Stimulated activated CD4-positive, alpha-beta T cell treated with anti-CD3 and anti-CD28 coated beads, Interleukin-15, amount 100 ng/mL, for 48 hours (primary cell): ENCODE measurements around the gene NIT2.

Source experiments
- DNase-seq, 2 donors: peaks; one replicate each; pipeline ENCODE4 v3.0.0-alpha.2; 2020; ENCODE audit warnings: low read depth in 2 of 2

Gene NIT2

DNA sequence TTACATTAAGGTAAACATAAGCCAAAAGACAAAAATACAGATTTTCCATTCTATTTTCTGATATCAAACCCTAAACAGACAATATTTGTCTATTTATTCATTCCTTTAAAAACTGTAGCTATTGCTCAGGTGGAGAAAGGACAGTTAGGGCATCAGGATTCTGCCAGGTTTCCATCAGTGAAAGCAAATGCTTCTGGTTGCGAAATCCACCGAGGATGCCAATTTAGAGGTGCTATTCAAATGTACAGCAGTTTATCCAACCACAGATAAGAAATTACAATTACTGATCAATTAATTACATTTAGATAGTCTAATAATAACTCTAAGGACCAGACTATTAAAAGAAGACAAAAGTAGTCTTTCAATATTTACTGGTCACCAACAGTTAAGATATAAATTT lies 62.4 kb downstream of the NIT2 start:
- DNase-seq: no peak

DNA sequence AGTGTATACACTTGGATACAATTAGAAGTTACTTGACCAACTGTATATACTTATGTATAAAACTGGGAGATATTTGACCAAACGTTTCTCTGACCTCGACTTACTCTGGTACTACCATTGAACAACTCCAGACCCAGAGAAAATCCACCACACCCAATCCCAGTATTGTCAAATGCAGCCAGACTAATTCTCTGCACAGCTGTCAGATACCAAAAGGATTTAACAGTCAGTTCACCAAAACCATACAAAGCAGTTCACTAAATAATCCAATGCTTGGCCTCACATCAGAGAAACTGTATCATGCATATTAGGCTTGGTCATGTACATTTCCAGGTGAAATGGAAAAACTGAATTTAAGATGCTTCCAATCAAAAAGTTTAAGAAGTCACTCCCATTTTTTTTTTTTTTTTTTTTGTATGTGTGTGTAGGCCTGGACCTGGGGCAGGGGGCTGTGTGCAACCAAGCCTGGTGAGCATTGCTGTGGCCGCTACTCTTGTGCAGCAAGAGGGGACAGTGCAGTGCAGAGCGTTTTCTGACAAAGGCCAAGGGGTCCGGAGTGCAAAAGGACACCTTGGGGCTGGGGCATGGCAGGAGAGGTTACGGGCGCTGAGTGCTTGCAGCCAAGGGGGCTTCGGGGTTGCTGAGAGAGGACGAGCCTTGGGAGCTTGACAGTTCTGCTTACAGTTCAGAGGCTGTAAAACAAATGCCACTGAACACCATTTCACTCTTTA lies 64.9 kb downstream of the NIT2 start:
- no peak for DNase-seq

DNA sequence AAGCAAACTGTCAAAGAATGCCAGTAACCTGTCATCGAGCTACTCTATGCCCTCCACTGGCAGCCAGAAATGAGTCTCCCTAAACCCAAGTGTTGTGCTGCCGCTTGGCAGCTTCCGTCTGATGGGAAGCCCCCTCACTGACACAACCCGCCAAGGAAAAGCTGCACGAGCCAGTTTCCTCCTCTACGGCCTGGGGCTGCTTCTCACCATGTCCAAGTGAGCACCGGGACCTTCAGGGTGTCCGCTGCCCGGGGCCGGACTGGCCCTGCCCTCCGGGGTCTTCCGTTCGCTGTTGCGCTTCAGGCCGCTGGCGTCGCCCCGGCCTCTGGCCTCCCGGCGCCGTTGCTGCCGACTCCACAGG lies 65.8 kb downstream of the NIT2 start:
- DNase-seq: peak; percentile 10 to 36

DNA sequence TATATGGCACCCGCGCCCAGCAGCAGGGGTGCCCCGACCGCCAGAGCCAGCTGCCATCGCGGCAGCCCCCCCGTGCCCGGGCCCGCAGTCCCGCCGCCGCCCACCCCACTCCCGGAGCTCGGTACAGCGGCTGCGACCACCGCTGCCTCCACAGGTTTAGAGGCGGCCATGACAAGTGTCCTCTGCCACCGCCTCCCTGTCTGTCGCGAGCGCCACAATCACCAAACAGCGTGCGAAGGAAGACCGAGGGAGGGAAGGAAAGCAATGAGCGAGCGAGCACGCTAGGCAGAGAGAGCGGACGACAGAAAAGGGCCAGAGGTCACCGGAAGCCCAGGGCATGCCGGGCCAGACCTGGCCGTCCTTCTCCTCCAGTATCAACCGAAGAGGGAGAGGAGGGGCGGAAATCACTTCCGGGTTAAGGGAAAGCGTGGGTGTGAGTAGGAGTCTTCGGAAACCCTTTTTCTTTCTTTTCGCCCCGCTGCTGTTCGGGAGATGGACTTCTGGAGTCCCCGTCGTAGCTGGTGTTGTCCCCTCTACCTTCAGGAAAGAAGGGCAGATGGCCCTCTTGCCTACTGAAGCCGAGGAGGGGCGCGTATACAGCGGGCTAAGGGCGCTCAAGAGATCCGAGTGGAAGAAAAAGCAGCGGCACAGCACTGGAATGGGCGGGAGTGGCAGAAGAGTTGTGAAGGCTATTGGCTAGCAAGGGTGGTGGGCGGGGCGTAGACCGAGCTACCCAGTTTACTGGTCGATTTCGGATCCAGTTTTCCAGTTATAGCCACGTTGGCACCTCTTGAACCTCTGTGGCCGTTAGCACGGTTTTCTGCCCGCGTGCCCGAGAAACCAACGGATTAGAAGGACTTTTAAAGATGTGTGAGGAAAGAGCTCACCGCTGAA lies 66.5 kb downstream of the NIT2 start, which contains the start of the genes LNP1 and TOMM70:
TSS of gene LNP1 (plus strand) at position 760 of the 894 bp plus-strand sequence. CDS start 28,191 bp downstream, outside the sequence.
TSS of gene TOMM70 (minus strand) at position 310 of the 894 bp plus-strand sequence. CDS start at position 170, 140 bp downstream.
- peak; percentile 95 to 96 for DNase-seq

DNA sequence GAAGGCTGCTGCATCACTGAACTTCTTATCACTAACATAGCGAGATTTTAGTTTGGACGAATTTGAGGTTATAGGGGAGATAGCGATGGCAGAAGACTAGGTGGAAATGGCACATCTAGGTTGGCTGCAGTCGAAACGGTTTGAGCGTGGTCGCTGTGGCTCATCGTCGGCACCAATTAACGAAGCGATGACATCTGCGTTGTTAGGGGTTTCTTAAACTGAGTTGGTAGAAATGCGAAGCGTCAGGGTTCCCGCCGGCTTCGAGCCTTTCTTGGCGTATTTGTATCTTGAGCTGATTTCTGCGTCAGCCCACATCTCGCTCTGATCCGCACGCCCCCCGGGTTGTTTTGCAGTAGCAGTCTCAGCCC lies 67.1 kb downstream of the NIT2 start:
- DNase-seq: peak; percentile 27 to 30

DNA sequence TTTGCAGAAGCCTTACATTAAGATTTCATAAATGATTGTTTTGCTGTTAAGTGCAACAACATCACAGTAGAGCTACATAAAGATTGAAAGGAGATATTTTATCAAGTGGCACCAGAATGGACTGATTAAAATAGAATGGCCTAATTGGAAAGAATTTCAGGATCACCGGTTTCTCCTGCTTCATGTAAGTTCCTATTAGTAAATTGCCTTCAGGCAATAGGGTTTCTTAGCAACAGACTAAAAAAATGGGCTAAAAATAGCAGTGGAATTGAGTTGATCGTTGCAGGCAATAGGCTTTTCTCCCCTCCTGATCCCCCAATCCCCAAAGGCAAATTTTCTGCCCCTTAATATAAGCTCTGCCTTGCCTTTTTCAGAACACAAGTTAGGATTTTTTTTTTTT lies 67.7 kb downstream of the NIT2 start:
- no peak for DNase-seq

DNA sequence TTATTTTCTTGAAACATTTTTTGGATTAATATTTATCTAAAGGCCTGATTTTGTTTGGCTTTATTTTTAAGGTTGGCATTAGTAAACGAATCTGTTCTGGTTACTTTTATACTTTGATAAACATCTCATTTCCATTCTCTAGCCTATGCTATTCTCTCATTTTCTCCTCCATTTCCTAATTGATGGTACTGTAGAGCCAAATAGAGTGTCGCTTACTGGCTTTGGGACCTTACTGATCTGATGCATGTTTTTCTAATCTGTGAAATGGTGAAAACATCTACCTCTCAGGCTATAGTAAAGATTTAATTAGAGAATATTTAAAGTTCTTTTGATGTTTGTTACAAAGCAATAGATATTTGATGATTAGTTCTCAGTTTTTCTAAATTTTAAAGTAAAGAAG lies 68.3 kb downstream of the NIT2 start:
- no peak for DNase-seq

DNA sequence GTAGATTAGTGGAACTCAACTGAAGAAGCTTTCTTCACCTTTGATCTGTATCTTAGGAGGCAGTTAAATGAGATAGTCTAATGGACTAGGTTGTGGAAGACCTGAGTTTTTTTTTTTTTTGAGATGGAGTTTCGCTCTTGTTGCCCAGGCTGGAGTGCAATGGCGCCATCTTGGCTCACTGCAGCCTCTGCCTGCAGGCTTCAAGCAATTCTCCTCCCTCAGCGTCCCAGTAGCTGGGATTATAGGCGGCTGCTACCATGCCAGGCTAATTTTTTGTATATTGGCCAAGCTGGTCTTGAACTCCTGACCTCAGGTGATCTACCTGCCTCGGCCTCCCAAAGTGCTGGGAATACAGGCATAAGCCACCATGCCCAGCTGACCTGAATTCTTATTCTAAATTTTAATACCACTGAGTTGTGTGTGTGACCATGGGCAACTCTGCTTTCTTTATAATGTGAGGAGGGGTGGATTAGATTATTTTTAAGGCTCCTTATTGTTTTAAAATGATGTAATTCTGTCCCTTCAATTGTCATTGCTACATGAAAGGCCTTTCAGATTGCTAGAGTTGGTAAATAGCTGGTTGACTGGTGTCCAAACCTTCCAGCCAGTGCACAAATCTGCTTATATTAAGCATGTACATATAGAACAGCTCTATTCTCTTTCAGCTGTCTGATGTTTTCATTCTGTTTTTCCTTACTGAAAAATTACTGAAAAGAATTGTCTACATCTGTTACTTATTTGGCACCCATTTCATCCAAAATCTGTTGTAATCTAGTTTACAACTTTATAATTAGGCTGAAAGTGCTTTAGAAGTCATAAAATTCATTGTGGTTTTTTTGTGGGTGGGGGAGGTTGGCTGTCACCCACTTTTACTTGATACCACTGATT lies 69.0 kb downstream of the NIT2 start:
- DNase-seq: no peak

DNA sequence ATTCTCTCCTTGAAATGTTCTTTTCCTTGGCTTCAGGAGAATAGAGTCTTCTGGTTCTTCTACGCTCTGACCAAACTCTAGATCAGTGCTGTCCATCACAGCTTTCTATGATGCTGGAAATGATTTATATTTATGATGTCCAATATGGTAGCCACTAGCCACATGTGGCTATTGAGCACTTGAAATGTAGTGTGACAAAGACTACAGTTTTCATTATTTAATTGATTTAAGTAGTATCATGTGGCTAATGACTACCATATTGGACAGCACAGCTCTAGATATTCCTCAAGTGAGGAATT lies 69.6 kb downstream of the NIT2 start:
- DNase-seq: no peak

DNA sequence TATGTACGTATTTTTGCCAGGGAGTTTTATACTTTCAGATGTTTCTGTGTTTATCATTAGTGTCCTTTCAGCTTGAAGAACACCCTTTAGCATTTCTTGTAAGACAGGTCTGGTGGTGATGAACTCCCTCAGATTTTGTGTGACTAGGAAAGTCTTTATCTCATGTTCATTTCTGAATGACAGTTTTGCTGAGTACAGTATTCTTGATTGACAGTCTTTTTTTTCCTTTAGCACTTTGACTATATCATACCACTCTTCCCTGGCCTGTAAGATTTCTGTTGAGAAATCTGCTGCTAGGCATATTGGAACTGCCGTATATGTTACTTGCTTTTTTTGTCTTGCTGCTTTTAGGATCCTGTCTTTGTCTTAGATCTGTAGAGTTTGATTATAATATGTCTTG lies 72.6 kb downstream of the NIT2 start:
- DNase-seq: no peak

DNA sequence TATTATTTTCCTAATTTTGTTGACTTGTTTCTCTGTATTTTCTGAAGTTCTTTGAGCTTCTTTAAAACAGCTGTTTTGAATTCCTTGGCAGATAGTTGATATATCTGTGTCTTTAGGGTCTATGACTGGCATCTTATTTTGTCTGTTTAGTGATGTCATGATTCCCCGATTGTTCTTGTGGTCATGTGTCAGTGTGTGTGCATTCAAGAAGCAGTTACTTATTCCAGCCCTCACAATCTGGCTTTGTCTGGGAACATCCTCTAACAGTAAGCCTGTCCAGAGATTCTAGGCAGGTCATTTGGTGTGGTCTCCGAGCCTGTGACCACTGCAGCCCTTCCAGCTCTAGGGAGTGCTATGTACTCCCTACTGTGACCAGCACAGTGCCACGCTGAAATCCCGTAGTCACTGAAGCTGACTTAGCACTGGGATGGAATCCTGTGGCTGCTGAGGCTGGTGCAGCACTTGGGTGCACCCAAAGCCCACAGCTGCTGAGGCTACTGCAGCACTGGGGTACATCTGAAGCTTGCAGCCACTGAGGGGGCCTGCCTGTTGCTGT lies 73.5 kb downstream of the NIT2 start:
- DNase-seq: no peak
